Measurements from ENCODE around the gene HSPBP1. TPM values are rescaled to one million over a fixed set of nuclear protein-coding genes. Genes with fewer than 3 reads are reported as not detected.

The HSPBP1 gene
- total RNA-seq, 1 experiment from 2014 or later, result 72.8 TPM

- peaks cover 8% of the 10 kb centered on the region for H3K27me3 Mint-ChIP-seq (ENCODE audit: unreplicated experiment)
- no peak for DNase-seq
- no TSS peak for BruUV-seq (replicated peaks)
- no peak overlapping the region for H3K4me3 Mint-ChIP-seq (ENCODE audit: low read depth, unreplicated experiment)
- H3K27ac Mint-ChIP-seq (ENCODE audit: unreplicated experiment), result no peak overlapping the region
- TF ChIP-seq CTCF (IDR thresholded peaks at IDR 0.05; ENCODE audit: unreplicated experiment), result no peak
- intact Hi-C loops (cut with micrococcal nuclease; ENCODE audit: unreplicated experiment), result no loop called here
- CTCF ChIA-PET, result interaction anchor here (0.8 kb wide), 1 partner anchor 15 kb away, joined by 3 read pairs; no protein-coding TSS in a partner anchor
- H3K4me1 Mint-ChIP-seq (ENCODE audit: low read depth, unreplicated experiment), result no peaks in the 10 kb centered on the region
- no peaks in the 10 kb centered on the region for H3K36me3 Mint-ChIP-seq (ENCODE audit: insufficient read depth, unreplicated experiment)
- H3K9me3 Mint-ChIP-seq (ENCODE audit: low read depth, unreplicated experiment), result no peaks in the 10 kb centered on the region
Measured at GRCh38 chr19:55316646-55317045, 36.7 kb upstream of the HSPBP1 start.

DNA sequence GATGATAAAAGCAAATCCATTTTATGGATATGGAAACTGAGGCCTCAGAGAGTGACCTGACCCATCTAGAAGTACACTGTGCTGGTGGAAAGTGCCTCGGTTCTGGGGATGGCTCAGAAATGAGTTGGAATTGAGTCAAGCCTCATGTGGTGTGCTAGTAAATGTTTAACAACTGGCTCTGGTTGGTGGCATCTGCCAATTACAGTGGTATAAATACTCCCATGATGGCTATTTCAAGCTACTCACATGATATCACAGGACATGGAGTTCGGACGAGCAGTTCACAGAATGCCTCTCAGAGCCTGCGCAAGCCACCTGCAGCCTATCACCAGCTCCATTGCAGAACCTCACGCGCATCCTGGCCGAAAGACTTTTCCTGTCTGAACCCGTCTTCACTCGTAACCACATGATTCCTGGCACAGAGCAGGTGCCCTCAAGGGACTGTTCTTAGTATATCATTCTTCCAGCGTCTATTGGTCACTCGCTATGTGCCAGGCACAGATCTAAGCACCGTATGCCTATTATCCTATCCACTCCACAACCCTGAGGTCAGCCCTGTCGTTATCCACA is 36.1 kb upstream of the HSPBP1 start:
- BruUV-seq (replicated peaks), result no TSS peak
- no peak for TF ChIP-seq CTCF (IDR thresholded peaks at IDR 0.05; ENCODE audit: unreplicated experiment)
- no peaks in the 10 kb centered on the region for H3K9me3 Mint-ChIP-seq (ENCODE audit: low read depth, unreplicated experiment)
- DNase-seq, result no peak
- no peaks in the 10 kb centered on the region for H3K36me3 Mint-ChIP-seq (ENCODE audit: insufficient read depth, unreplicated experiment)
- no peak overlapping the region for H3K4me3 Mint-ChIP-seq (ENCODE audit: low read depth, unreplicated experiment)
- H3K27ac Mint-ChIP-seq (ENCODE audit: unreplicated experiment), result no peak overlapping the region
- peaks cover 2% of the 10 kb centered on the region for H3K27me3 Mint-ChIP-seq (ENCODE audit: unreplicated experiment)
- intact Hi-C loops (cut with micrococcal nuclease; ENCODE audit: unreplicated experiment), result no loop called here
- no peaks in the 10 kb centered on the region for H3K4me1 Mint-ChIP-seq (ENCODE audit: low read depth, unreplicated experiment)
- CTCF ChIA-PET, result no interaction called here

DNA sequence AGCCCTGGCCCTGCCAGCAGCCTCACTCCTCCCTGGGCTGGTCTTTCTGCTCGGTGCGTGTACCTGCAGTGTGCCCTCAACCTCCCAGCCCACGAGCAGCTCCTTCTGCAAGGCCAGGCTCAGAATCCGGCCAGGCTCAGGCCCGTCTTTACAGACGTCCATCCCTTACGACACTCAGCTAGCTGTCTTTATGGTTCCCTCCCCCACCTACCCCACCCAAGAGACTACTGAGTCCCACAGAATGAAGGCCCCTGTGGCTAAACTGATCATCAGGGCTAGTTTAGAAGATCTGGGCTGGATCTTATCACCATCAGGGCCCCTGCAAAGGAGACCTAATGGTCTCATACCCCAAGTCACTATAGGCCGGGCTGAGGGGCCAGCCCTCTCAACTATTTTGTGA is 34.5 kb upstream of the HSPBP1 start:
- Mint-ChIP-seq H3K27me3 (ENCODE audit: unreplicated experiment) (no peaks in the 10 kb centered on the region), H3K27ac (ENCODE audit: unreplicated experiment) (no peak overlapping the region)
- CTCF ChIA-PET, result no interaction called here

DNA sequence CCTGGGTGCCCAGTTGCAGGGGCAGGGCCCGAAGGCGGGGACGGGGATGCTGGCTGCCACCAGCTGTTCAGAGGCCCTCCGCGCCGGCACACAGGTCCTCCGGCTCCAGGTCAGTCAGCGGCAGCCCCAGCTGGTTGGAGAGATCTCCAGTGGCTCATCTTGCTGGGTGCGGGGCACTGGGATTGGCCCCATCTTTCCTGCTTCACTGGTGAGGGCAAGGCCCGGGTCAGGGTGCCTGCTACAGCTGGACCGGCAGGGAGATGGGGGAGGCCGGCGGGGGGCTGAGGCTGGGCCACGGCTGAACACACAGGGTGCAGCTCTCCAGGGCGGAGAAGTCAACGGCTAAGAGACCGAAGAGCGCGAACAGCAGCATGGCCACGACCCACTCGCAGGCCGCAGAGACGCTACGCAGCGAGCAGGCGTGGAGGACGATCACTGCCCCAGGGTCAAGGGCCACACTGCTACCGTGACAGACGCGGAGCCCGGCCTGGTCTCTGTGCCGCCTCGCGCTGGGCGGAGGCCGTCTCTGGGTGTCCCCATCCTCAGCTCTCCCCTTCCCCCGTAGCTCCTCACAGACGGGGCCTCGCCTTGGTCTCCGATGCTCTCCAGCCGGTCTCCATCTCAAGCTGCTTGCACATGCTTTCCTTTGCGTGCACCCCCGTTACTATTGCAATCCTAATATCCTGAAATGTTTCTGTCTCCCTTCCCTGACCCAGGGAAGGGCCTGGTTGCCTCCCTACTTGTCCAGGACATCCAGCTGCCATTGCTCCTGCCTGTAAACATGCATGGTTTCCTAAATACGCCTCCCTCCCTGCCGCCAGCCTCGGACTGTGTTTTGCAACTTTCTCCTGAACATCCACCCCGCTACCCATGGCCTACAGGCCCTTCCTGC is 33.0 kb upstream of the HSPBP1 start:
- CTCF ChIA-PET, result no interaction called here
- H3K36me3 Mint-ChIP-seq (ENCODE audit: insufficient read depth, unreplicated experiment), result no peaks in the 10 kb centered on the region
- intact Hi-C loops (cut with micrococcal nuclease; ENCODE audit: unreplicated experiment), result no loop called here
- no peaks in the 10 kb centered on the region for H3K9me3 Mint-ChIP-seq (ENCODE audit: low read depth, unreplicated experiment)
- no peak overlapping the region for H3K27ac Mint-ChIP-seq (ENCODE audit: unreplicated experiment)
- H3K27me3 Mint-ChIP-seq (ENCODE audit: unreplicated experiment), result no peaks in the 10 kb centered on the region
- H3K4me1 Mint-ChIP-seq (ENCODE audit: low read depth, unreplicated experiment), result no peaks in the 10 kb centered on the region
- H3K4me3 Mint-ChIP-seq (ENCODE audit: low read depth, unreplicated experiment), result no peak overlapping the region
- DNase-seq, result no peak
- no TSS peak for BruUV-seq (replicated peaks)
- no peak for TF ChIP-seq CTCF (IDR thresholded peaks at IDR 0.05; ENCODE audit: unreplicated experiment)

More for the DNA sequence above, 34.5 kb upstream of the HSPBP1 start:
- Mint-ChIP-seq H3K4me1 (ENCODE audit: low read depth, unreplicated experiment) (no peaks in the 10 kb centered on the region), H3K36me3 (ENCODE audit: insufficient read depth, unreplicated experiment) (no peaks in the 10 kb centered on the region), H3K9me3 (ENCODE audit: low read depth, unreplicated experiment) (no peaks in the 10 kb centered on the region), H3K4me3 (ENCODE audit: low read depth, unreplicated experiment) (no peak overlapping the region)
- TF ChIP-seq CTCF (IDR thresholded peaks at IDR 0.05; ENCODE audit: unreplicated experiment), result no peak
- BruUV-seq (replicated peaks), result no TSS peak
- intact Hi-C loops (cut with micrococcal nuclease; ENCODE audit: unreplicated experiment), result no loop called here
- no peak for DNase-seq
